HG03139 (cell line): ENCODE results near the gene HDAC4.

Experiments used
- ATAC-seq: cut with Tn5 transposase; IDR thresholded peaks from one replicate; pipeline ENCODE4 v1.9.1; 2021; ENCODE audit not compliant: unreplicated experiment

HDAC4 gene

DNA sequence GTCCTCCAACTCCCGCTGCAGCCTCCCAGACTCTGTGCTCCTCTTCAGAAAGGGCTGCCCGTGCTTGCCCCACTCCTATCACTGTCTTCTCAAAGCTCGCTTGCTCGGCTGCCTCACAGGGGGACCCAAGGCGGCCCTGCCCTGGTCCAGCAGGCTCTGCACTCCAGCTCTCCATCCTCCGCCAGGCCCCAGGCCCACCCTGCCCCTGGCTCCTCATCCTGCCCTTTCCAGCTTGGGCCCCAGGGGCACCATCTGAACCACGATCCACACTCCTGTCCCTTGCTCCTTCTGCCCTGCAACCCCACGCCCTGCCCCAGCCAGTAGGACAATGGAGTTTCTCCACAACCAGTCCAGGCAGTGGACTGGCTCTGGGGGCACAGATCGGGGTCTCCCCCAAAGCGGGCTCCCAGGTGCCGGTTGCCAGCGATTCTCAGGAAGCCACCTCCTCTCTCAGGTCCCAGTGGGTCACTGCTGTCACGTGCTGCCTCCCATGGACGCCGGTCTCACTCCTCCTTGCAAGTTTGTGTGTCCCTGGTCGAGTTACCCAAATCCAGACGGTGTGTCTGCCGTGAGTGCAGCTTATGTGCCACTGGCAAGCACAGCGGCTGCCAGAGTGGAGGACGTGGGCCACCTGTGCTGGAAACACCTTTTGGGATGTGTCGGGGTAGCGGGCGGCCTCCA lies 238.5 kb downstream of the HDAC4 start:
- ATAC-seq: no peak

DNA sequence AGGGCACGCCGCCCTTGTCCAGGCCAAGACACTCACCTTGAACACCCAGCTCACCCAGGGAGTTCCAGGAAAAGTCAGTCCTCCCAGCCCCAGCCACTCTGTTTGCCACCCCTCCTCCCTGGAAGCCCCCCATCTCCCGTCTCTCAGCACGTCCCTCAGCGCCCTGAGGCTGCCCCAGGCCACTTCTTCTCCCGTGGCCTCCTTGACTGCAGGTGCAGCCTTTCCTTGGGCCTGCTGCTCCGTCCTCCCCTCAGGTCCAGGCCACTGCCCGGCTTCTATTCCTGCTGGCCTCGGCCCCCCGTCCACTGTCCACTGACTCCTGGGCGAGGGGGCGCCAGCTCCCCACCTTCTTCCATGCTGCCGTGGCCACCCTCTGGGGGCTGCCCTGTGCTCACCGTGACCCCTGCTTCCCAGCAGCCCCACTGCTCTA lies 239.1 kb downstream of the HDAC4 start:
- no peak for ATAC-seq

DNA sequence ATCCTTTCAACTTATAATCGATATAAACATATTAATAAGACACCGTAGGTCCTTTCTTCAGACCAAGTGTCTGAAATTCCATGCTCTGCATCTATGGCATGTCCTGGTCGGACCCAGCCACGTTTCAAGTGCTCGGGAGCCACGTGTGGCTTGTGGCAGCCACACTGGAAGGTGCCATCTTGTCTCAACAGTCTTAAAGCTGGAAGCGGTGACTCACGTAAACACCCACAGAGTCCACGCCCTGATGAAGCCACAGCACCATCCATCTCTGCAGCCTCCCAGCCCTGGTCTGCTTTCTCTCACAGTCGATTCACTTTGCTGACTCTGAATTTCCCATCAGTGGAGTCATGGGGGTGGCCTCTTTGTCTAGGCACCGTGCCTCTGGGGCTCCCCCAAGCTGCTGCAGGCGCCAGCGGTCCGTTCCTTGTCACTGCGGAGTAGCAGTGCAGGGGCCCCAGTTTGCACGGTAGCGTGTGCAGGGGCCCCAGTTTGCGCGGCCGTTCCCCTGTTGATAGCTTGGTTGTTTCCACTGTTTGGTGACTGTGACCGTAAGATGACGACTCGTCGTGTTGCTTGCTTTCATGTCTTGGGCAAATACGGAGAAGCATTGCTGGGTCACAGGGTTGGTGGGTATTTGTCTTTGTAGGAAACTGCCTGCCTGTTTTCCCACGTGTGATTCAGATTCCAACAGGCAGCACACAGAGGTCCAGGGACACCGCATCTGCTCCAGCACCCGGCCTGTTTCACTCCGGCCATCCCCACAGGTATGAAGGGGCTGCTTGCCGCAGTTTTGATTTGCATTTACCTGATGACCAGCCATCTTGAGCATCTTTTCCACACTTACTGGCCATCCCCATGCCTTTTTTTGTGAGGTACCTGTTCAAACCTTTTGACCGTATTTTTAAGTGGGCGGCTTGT lies 240.3 kb downstream of the HDAC4 start:
- no peak for ATAC-seq

DNA sequence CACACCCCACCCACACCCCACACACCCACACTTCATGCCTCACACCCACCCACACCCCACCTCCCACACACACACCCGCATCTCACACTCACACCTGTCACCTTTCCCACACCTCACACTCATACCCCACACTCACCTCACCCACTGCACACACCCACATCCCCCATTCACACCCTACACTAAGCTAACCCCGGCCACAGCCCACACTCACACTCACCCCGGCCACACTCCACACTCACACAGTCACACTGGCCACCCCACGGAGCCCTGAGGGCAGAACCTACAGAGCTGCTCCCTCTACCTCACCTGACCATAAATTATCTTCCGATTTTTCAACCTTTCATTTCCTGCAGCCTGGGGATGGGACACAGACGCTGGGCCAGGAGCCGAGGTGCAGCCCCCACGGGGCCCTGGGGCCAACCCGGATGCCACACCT lies 241.3 kb downstream of the HDAC4 start:
- ATAC-seq: no peak

DNA sequence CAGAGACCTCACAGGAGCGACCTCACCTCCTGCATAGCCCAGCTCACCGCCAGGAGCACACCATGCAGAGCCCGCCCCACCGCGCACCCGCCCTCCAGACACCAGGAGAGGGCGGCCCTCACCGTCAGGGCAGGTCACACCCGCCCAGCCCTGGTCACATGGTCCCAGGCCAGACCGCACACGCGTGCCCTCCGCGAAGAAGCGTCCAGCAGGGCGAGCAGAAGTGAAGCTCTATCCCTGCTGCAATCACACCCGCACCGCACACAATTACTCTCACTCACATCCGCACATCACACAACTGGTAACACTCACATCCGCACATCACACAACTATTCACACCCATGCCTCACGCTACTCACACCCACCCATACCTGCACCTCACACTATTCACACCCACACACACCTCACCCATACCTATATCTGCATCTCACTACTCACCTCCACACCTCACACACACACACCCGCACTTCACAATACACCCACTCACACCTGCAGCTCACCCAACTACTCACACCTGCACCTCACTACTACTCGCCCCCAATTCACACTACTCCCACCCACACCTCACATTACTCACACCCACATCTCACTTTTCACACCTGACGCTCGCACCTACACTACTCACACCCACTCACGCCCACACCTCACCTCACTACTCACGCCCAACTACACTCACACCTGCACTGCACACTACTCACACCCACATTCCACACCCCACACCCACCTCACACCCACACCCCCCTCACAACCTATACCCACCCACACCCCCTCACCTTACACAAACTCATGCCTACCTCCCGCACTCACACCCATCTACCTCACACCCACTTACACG lies 242.0 kb downstream of the HDAC4 start:
- ATAC-seq: no peak

DNA sequence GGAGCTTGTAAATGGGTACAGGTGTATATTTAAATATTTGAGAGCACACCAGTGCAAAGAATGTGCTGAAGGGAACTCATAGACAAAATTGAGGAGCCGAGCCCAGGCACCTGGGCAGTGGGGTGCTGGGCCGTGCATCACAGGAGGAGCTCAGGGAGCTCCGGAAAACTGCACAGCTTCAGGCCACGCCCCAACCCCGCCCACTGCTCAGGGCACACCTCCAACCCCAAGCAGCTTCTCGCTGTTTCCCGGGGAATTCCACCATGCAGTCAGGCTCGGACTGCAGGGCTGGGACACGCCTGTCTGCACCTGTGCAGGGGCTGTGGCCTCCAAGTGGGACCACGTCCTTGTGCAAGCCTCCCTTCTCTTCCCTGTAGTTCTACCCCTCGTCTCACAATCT lies 243.0 kb downstream of the HDAC4 start:
- no peak for ATAC-seq

DNA sequence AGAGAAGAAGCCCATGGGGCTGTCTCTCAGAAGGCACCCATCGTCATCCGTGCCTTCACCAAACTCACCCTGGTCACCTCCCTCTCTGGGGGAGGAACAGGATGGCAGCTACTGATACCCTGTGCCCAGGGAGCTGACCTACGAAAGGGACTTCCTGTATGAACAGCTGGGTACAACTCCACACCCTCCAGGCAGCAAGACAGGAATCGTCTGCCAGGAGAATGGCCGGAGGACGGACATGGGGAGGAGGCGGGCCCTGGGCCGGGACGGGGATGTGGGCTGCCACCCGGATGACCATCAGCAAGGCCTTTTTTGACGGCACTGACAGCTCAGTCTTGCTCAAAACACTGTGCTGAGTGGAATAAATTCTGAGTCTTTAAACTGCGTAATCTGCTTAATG lies 243.6 kb downstream of the HDAC4 start:
- no peak for ATAC-seq

DNA sequence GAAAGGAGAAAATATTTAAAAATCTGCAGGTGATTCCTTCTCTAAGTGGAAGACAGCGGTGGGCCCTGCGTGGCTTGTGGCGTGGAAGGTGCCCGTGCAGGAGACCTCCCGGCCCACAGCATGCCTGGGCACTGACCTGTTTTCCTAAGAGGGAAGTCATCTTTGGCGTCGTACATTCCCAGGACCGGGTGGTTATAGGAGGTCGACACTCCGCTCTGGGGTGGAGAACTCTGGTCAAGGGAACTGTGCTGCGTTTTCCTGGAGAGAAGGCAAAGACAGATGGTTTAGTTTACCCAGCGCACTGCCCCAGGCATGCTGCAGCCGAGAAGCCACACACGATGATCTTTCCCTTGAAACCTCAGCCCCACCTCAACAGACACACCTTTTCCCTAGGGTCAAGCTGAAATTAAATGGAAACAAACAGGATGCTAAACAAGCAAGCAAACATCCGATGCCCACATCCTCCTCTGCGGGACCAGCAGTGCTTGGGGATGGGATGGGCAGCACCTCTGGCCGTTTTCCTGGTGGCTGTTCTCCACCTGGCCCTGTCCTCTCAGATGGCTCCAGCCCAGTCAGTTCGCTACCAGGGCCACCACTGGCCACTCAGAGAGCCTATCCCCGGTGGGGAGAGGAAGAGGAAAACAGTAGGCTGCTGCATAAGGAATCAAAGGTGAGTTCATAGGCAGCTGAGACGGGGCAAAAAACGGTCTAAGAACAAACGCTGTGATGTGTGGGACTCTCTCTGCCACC lies 244.1 kb downstream of the HDAC4 start:
- no peak for ATAC-seq

DNA sequence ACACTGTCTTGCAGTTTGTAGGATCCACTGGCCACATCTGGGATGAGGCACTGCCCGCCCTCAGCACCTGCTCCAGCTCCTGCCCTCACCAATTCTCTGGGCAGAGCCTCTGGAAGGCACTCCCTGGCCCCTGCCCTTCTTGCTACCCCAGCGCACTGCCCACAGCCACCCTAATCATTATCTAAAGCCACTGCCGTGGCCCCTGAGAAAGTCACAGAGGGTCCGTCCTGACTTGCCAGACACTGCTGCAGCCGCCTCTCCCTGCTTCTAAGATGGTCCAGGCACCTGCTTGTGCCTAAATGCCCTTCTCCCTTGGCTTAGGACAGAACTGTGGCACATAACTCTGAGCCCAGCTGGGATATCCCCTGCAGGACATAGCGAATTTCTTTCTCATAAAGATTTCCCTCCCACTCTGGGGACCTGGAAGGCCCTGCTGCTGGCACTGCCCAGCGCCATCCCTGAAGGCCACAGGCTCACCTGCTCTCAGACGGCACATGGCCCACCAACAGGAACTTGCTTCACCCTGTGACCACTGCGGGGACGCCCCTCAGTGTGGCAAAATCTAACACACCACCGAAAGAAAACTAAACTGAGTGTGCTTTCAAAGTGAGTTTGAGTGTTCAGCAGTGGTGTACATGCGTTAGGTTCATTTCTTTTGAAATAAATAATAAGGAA lies 244.9 kb downstream of the HDAC4 start:
- no peak for ATAC-seq

DNA sequence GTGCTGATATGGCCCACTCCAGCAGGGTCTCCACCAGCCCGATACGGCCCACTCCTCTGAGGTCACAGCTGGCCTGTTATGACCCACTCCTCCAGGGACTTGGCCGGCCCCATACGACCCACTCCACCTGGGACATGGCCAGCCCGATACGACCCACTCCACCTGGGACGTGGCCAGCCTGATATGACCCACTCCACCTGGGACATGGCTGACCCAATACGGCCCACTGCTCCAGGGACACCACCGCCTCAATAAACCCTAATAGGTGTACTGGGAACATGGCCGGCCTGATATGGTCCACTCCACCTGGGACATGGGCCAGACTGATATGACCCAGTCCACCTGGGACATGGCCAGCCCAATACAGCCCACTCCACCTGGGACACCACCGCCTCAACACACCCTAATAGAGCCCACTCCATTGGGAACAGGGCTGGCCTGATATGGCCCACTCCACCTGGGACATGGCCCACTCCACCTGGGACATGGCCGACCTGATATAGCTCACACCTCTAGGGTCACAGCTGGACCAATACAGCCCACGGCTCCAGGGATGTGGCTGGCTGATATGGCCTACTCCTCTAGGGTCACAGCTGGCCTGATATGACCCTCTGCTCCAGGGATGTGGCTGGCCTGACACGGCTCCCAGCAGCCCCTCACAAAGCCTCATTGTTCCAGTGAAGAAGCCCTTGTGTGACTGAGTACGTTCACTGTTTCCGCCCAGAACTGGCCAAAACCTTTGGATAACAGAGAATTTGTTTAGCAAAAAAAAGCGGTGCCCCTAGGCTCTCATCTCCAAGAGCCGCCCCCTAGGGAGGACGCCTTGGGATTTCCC lies 245.6 kb downstream of the HDAC4 start:
- no peak for ATAC-seq

DNA sequence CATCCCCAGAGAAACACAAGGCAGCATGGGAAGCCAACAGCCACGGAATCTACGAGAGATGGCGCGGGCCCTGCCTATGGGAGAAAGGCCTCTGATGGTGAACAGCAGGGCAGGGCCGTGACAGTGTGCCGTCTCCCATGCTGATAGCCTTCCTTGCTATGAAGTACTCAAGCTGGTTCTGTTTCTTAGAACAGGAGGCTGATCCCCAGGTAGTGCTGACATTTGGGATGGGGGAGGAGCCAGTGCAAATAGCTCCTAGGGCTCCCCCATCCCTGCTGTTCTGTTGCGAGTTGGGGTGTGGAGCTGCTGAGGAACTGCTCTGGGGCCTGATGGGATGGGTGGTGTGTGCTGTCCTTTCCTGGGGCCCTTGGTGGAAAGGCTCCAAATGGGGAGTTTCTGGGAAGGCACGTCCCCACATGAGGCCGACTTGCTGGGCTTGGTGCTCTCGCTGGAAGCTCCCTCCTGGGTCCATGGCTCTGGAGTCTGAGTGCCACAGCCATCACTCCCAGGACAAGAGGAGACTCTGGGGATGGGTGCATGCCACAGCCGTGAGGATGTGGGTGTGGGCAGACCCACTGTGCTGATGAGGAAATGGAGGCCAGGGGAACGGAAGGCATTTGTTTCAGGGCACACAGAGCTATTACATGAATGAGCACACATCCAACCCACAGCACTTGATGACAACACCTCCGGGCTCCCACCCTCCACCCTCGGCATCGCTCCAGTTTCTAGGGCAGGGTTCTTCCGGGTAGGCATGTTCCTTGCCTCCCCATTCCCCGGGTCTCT lies 246.8 kb downstream of the HDAC4 start:
- ATAC-seq: no peak

DNA sequence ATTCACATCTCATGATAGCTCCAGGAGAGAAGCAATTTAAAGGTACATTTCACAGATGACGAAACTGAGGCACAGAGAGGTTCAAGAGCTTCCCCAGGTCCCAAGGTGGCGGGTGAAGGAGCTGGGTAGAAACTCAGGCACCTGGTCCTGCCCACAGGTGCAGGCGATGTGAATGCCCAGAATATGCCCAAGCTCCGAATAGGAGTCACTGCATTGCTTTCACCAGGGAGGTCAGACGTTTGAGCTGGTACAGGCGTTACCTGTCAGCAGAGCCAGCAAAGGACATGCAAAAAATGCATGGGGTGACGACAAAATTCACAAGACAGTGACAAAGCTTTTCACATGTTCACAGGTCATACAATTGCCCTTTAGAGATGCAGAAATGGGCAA lies 247.9 kb downstream of the HDAC4 start:
- no peak for ATAC-seq

DNA sequence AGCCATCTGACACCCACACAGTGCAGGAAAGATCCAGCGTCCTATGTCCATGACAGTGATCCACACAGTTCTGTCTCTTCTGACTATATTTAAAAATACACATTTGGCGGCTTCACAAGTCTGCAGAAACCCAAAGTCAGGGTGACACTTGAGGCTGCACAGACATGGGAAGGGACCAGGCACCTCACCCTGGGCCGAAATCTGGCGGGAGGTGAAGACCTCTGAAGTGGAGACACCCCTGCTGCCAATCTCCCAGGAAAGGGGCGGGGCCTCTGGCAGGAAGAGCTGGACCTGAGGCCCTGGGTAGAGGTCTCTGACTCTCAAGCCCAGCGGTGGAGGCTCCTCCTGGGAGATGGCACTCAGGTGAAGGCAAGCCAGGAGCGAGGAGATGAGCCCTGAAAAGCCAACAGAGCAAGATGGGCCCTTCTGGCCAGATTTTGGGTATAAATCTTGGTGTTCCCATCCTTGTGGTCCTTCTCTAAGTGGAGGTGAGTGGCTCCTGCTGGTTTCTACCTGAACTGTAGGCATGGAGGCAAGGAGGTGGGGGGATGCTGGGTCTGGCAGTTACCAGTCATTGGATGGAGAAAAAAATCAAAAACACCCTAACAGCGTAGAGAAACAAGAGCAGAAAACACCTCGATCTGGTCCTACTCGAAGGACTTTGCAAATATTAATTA lies 248.4 kb downstream of the HDAC4 start:
- ATAC-seq: no peak

DNA sequence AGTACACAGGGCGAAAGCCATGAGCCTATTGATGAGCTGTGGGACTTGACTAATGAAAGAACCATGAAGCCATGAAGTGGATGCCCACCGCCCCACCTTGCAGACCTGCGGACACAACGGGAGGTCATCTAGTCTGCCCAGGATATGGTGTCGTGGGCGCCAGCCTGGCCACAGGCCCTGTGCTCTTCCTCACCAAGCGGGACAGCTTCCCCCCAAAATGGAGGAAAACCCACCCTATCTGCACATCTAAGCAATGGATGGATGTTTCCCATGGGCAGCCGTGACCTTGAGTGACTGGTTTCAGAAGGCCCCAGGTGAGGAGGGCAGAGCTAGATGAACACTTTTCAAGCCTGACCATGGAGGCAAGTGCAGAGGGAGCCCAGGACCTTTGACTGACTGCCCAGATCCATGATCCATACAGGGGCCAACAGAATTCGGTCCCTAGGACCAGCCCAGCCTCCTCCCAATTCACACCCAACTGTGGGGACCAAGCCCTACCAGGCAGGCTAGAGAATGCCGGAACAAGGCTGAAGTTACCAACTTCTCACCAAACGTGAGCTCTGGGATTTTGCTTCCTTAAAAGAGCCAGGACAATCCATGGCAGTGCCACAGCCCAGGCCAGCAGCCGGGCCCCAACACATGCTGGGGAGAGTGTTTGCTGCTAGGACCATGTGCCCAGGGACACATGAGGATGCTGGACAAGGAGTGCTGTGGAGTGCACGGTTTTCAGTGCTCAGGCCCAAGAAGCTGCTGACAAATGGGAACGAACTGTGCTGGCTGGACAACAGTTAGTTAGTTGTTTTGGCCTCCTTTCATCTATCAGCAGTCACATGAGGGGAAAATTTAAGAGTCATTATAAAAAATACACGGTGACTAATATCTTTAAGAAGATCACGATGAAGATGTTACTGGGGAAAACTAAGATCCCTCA lies 249.4 kb downstream of the HDAC4 start:
- ATAC-seq: no peak

DNA sequence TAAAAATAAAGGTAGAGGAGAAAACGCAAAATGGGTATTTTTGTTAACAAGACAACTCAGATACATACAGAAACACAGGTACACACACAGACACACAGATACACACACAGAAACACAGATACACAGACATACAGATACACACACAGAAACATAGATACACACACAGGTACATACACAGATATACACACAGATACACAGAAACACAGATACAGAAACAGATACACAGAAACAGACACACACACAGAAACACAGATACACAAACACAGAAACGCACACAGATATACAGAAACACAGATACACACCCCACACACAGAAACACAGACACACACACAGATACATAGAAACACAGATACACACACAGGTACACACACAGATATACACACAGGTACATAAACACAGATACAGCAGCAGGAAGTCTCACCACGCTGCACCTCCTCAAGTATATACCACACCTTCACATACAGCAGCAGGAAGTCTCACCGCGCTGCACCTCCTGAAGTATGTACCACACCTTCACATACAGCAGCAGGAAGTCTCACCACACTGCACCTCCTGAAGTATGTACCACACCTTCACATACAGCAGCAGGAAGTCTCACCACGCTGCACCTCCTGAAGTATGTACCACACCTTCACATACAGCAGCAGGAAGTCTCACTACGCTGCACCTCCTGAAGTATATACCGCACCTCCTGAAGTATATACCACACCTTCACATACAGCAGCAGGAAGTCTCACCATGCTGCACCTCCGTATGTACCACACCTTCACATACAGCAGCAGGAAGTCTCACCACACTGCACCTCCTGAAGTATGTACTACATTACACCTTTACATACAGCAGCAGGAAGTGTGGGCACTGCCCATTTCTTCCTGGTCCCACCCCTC lies 250.5 kb downstream of the HDAC4 start:
- ATAC-seq: no peak

DNA sequence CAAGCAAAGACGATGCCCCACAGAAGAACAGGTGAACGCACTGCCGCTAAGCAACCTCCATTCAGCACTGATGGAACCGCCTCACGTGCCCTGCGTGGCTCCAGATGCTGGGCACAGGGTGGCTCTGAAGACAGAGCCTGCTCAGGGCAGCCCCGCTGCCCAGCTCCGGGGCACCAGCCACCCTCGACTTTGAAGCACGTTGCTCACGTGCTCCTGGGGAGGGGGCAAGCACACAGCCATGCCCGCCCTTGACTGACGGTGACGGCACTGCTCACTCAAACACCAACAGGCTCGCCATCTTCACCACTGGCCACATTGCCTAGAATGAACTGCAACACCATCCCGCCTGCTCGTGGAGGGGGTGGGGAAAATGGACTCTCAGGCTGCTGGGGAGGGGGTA lies 251.3 kb downstream of the HDAC4 start:
- no peak for ATAC-seq
